DOHH2 (cell line): Measurements from ENCODE around the gene DNER.

Experiments used
- H3F3A ChIP-seq: fragments of 200-600 bp; sonication (generic), shearing (Covaris generic); 2 replicates; pipeline ENCODE4 v1.6.0; 2016; ENCODE audit warnings: antibody characterized with exemption, mild to moderate bottlenecking; ENCODE audit not compliant: control insufficient read depth, insufficient read depth
- H3K27ac ChIP-seq: fragments of 200-600 bp; sonication (generic); 2 replicates; pipeline ENCODE4 v1.5.1; 2014; ENCODE audit warnings: low read depth, mild to moderate bottlenecking, low read length, moderate library complexity
- H3K27me3 ChIP-seq: fragments of 200-600 bp; sonication (generic); 2 replicates; pipeline ENCODE4 v1.6.1; 2014; ENCODE audit warnings: mild to moderate bottlenecking, low read length, mixed read lengths; ENCODE audit not compliant: control insufficient read depth
- H3K36me3 ChIP-seq: fragments of 200-600 bp; sonication (generic); 2 replicates; pipeline ENCODE4 v1.6.1; 2014; ENCODE audit warnings: mild to moderate bottlenecking, low read length, moderate library complexity, mixed read lengths; ENCODE audit not compliant: control insufficient read depth
- H3K4me1 ChIP-seq: fragments of 200-600 bp; sonication (generic); 2 replicates; pipeline ENCODE4 v1.6.1; 2014; ENCODE audit warnings: mild to moderate bottlenecking, low read length, mixed read lengths; ENCODE audit not compliant: control insufficient read depth
- H3K4me2 ChIP-seq: fragments of 200-600 bp; sonication (generic); 2 replicates; pipeline ENCODE4 v1.6.0; 2014; ENCODE audit warnings: mild to moderate bottlenecking, low read length, moderate library complexity
- H3K4me3 ChIP-seq: fragments of 200-600 bp; sonication (generic); 2 replicates; pipeline ENCODE4 v1.5.1; 2014; ENCODE audit warnings: mild to moderate bottlenecking, low read length, mixed read lengths
- H3K79me2 ChIP-seq: fragments of 200-600 bp; sonication (generic); 2 replicates; pipeline ENCODE4 v1.6.1; 2014; ENCODE audit warnings: mild to moderate bottlenecking, low read length, mixed read lengths; ENCODE audit not compliant: control insufficient read depth
- H3K9me2 ChIP-seq: fragments of 200-600 bp; sonication (generic); replicated peaks from 2 replicates; pipeline ENCODE4 v1.6.1; 2014; ENCODE audit warnings: mild to moderate bottlenecking, low read length, mixed read lengths; ENCODE audit not compliant: control insufficient read depth
- H3K9me3 ChIP-seq: fragments of 200-600 bp; sonication (generic); 2 replicates; pipeline ENCODE4 v1.6.1; 2014; ENCODE audit warnings: antibody characterized with exemption, low read length, mixed read lengths; ENCODE audit not compliant: control insufficient read depth, insufficient read depth
- H4K20me1 ChIP-seq: fragments of 200-600 bp; sonication (generic); 2 replicates; pipeline ENCODE4 v1.6.0; 2014; ENCODE audit warnings: low read depth, mild to moderate bottlenecking, antibody characterized with exemption, low read length, moderate library complexity; ENCODE audit not compliant: control insufficient read depth, insufficient read depth
- EZH2phosphoT487 ChIP-seq: fragments of 200-600 bp; sonication (generic); IDR thresholded peaks from 2 replicates; pipeline ENCODE4 v1.6.1; 2017; ENCODE audit warnings: borderline replicate concordance, mild to moderate bottlenecking, antibody characterized with exemption, low read length, moderate library complexity, mixed read lengths
- TF ChIP-seq, protein P1 (sequence below): fragments of 200-600 bp; sonication (generic); IDR thresholded peaks from one replicate; pipeline ENCODE4 v1.5.1; 2014; ENCODE audit warnings: antibody characterized with exemption, mild to moderate bottlenecking, low read depth, low read length; ENCODE audit not compliant: poor library complexity, severe bottlenecking

The DNER gene

DNA sequence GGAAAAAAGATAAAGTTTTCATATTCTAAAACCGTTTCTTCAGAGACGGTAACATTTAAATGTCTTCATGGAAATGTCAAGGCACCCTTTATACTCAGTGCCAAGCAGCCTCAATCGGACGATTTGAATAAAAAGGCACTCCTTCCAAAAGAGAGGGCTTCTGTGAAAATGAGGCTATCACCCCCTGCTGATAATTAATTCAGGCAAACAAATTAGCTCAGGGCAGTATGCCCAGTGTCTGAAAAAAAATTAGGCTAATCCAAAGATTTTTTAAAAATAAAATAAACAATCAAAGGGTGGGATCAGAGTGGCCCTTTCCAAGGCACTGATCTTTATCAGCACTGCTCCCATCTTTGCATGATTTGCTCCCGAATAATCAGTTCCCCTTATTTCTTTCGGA, 292.3 kb downstream of the DNER start:
- TF ChIP-seq, protein P1, sequence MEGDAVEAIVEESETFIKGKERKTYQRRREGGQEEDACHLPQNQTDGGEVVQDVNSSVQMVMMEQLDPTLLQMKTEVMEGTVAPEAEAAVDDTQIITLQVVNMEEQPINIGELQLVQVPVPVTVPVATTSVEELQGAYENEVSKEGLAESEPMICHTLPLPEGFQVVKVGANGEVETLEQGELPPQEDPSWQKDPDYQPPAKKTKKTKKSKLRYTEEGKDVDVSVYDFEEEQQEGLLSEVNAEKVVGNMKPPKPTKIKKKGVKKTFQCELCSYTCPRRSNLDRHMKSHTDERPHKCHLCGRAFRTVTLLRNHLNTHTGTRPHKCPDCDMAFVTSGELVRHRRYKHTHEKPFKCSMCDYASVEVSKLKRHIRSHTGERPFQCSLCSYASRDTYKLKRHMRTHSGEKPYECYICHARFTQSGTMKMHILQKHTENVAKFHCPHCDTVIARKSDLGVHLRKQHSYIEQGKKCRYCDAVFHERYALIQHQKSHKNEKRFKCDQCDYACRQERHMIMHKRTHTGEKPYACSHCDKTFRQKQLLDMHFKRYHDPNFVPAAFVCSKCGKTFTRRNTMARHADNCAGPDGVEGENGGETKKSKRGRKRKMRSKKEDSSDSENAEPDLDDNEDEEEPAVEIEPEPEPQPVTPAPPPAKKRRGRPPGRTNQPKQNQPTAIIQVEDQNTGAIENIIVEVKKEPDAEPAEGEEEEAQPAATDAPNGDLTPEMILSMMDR, result no peak
- TF ChIP-seq EZH2phosphoT487, result no peak
- no peak overlapping the region for H3K4me3 ChIP-seq
- no peak overlapping the region for H3K27ac ChIP-seq
- H3K27me3 ChIP-seq, result no peaks in the 10 kb centered on the region
- H4K20me1 ChIP-seq, result no peaks in the 10 kb centered on the region
- no peaks in the 10 kb centered on the region for H3K9me3 ChIP-seq
- H3K79me2 ChIP-seq, result no peaks in the 10 kb centered on the region
- no peaks in the 10 kb centered on the region for H3K9me2 ChIP-seq
- peaks cover 18% of the 10 kb centered on the region for H3K4me1 ChIP-seq
- no peak overlapping the region for H3K4me2 ChIP-seq
- H3F3A ChIP-seq, result 0 out of 2 replicates have a peak, but pooled peaks cover 3% of the 10 kb centered on the region
- no peaks in the 10 kb centered on the region for H3K36me3 ChIP-seq

DNA sequence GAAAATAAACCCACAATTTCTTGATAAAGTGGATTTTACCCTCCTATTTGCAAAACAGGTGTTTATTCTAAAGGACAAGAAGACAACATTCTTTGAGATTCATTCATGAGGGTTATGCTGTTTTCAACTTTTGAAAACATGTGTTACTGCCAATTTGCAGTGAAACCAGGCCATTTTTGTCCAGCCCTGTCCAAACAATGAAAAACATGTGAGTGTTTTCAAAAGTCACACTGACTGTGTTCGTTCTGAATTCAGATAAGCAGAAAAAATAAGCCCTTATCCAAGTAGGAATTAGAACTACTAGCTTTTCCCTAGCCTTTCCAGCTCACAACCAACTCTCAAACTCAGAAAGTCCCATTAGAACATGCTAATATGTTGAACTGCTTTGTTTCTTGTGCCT, 295.2 kb downstream of the DNER start:
- no peaks in the 10 kb centered on the region for H3K79me2 ChIP-seq
- no peaks in the 10 kb centered on the region for H3K36me3 ChIP-seq
- no peak overlapping the region for H3K4me2 ChIP-seq
- H3K4me1 ChIP-seq, result peaks cover 37% of the 10 kb centered on the region
- TF ChIP-seq, protein P1, result no peak
- TF ChIP-seq EZH2phosphoT487, result no peak
- H3K27ac ChIP-seq, result no peak overlapping the region
- H3K9me3 ChIP-seq, result no peaks in the 10 kb centered on the region
- H3K9me2 ChIP-seq, result no peaks in the 10 kb centered on the region
- no peaks in the 10 kb centered on the region for H3K27me3 ChIP-seq
- no peak overlapping the region for H3K4me3 ChIP-seq
- no peaks in the 10 kb centered on the region for H4K20me1 ChIP-seq
- H3F3A ChIP-seq, result 0 out of 2 replicates have a peak, but pooled peaks cover 5% of the 10 kb centered on the region

DNA sequence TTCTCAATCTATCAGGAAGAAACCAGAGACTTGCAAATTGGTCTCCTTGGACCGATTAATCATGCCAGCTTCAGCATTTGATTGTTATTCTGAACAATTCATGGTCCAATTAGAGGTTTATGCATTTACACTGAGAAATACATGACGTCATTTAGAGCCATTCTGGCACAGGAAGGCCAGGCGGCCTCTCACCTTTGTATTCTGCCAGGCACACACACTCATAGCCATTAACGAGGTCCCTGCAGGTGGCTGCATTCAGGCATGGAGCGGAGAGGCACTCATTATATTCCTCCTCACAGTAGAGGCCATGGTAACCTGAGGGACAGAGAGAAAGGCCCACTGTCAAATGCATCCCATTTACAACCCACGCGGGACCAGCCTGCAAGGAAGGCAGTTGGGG, 296.4 kb downstream of the DNER start:
- H3K27ac ChIP-seq, result no peak overlapping the region
- no peaks in the 10 kb centered on the region for H4K20me1 ChIP-seq
- H3K9me2 ChIP-seq, result no peaks in the 10 kb centered on the region
- H3K4me2 ChIP-seq, result no peak overlapping the region
- H3F3A ChIP-seq, result 0 out of 2 replicates have a peak, but pooled peaks cover 5% of the 10 kb centered on the region
- no peaks in the 10 kb centered on the region for H3K9me3 ChIP-seq
- no peak overlapping the region for H3K4me3 ChIP-seq
- H3K36me3 ChIP-seq, result no peaks in the 10 kb centered on the region
- TF ChIP-seq EZH2phosphoT487, result no peak
- TF ChIP-seq, protein P1, result no peak
- H3K27me3 ChIP-seq, result no peaks in the 10 kb centered on the region
- peaks cover 37% of the 10 kb centered on the region for H3K4me1 ChIP-seq
- no peaks in the 10 kb centered on the region for H3K79me2 ChIP-seq
